Suprapubic skin (tissue), 3 donors: ENCODE data around the gene TMEM271.

Experiments
- EP300 ChIP-seq: sonication (generic); formaldehyde crosslinking; IDR thresholded peaks from one replicate; pipeline ENCODE4 v1.6.1; 2017; ENCODE audit warnings: antibody characterized with exemption
- POLR2A ChIP-seq, 2 donors: fragments of 450-650 bp; IDR thresholded peaks; one replicate each; pipeline ENCODE4 v1.6.1; 2017; ENCODE audit warnings: antibody characterized with exemption in 2 of 2, mild to moderate bottlenecking in 2 of 2, moderate library complexity in 2 of 2
- TF ChIP-seq, protein P1 (sequence below), 2 donors: fragments of 200-600 bp in 1 of 2; fragments of 450-650 bp in 1 of 2; sonication (generic) in 1 of 2; IDR thresholded peaks; one replicate each; pipeline ENCODE4 v1.5.1; 2016 to 2019; ENCODE audit warnings: antibody characterized with exemption in 2 of 2, mild to moderate bottlenecking in 1 of 2, moderate library complexity in 1 of 2

- TF ChIP-seq POLR2A (IDR thresholded peaks at IDR 0.05) = no peak
- TF ChIP-seq EP300 = no peak
- TF ChIP-seq, protein P1, sequence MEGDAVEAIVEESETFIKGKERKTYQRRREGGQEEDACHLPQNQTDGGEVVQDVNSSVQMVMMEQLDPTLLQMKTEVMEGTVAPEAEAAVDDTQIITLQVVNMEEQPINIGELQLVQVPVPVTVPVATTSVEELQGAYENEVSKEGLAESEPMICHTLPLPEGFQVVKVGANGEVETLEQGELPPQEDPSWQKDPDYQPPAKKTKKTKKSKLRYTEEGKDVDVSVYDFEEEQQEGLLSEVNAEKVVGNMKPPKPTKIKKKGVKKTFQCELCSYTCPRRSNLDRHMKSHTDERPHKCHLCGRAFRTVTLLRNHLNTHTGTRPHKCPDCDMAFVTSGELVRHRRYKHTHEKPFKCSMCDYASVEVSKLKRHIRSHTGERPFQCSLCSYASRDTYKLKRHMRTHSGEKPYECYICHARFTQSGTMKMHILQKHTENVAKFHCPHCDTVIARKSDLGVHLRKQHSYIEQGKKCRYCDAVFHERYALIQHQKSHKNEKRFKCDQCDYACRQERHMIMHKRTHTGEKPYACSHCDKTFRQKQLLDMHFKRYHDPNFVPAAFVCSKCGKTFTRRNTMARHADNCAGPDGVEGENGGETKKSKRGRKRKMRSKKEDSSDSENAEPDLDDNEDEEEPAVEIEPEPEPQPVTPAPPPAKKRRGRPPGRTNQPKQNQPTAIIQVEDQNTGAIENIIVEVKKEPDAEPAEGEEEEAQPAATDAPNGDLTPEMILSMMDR (IDR thresholded peaks at IDR 0.05) = no peak
Measured at GRCh38 chr4:613126-613525, 37.0 kb upstream of the TMEM271 start.
